Tibial artery (tissue), 4 donors: ENCODE results near the gene DLX1.

Source experiments
- DNase-seq, 2 donors: peaks; one replicate each; pipeline ENCODE4 v3.0.0-alpha.2; 2019
- H3K27ac ChIP-seq, 2 donors: fragments of 200-600 bp; sonication (generic) in 1 of 2; 1 replicate in 1 of 2; 2 replicates in 1 of 2; pipeline ENCODE4 v1.5.1; 2018 to 2019; ENCODE audit warnings: mild to moderate bottlenecking in 1 of 2
- H3K27me3 ChIP-seq, 2 donors: fragments of 200-600 bp; sonication (generic) in 1 of 2; one replicate each; pipeline versions ENCODE4 v1.5.1 to v1.6.0; 2016 to 2019
- H3K36me3 ChIP-seq, 3 donors: fragments of 200-600 bp; sonication (generic) in 2 of 3; one replicate each; pipeline ENCODE4 v1.5.1; 2016 to 2019; ENCODE audit warnings: mild to moderate bottlenecking in 2 of 3
- H3K4me1 ChIP-seq, 4 donors: fragments of 200-600 bp; sonication (generic) in 2 of 4; 1 replicate in 3 of 4; 2 replicates in 1 of 4; pipeline ENCODE4 v1.5.1; 2016 to 2019
- H3K4me3 ChIP-seq, 2 donors: fragments of 200-600 bp; sonication (generic) in 1 of 2; 1 replicate in 1 of 2; 2 replicates in 1 of 2; pipeline ENCODE4 v1.5.1; 2018 to 2019; ENCODE audit warnings: mild to moderate bottlenecking in 2 of 2
- H3K9me3 ChIP-seq, 3 donors: fragments of 200-600 bp; sonication (generic) in 1 of 3; one replicate each; pipeline ENCODE4 v1.5.1; 2016 to 2019
- intact Hi-C: fragments of 100-400 bp; cut with DNase I; formaldehyde crosslinking; loops from one replicate; pipeline ENCODE4 v1.15.0; 2023; ENCODE audit warnings: low total_unique reads
- TF ChIP-seq, protein P1 (sequence below), 2 experiments: fragments of 200-600 bp in 1 of 2; fragments of 450-650 bp in 1 of 2; IDR thresholded peaks; one replicate each; pipeline ENCODE4 v1.5.1; 2017 to 2019; ENCODE audit warnings: antibody characterized with exemption in 2 of 2, mild to moderate bottlenecking in 1 of 2, moderate library complexity in 1 of 2

Gene DLX1

DNA sequence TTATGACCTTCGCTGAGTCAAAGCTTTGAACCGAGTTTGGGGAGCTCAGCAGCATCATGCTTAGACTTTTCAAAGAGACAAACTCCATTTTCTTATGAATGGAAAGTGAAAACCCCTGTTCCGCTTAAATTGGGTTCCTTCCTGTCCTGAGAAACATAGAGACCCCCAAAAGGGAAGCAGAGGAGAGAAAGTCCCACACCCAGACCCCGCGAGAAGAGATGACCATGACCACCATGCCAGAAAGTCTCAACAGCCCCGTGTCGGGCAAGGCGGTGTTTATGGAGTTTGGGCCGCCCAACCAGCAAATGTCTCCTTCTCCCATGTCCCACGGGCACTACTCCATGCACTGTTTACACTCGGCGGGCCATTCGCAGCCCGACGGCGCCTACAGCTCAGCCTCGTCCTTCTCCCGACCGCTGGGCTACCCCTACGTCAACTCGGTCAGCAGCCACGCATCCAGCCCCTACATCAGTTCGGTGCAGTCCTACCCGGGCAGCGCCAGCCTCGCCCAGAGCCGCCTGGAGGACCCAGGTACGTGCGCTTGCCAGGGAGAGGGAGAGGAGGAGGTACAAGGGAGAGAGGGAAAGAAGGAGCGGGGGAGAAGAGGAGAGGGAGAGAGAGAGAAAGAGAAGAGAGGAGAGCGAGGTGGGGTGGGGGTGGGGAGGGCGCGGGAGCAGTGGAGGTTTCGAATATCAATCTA is at the start of gene DLX1:
Gene DLX1, plus strand, starts transcription at position 48 of the 700 bp plus-strand sequence. Its CDS starts 171 bp downstream, at position 219.
- Histone ChIP-seq H3K36me3 (no peaks in the 10 kb centered on the region), H3K9me3 (no peaks in the 10 kb centered on the region), H3K27ac (no peak within 1 kb of the TSS), H3K4me1 (peaks cover 0 to 50% (median 43%) of the 10 kb centered on the region in 4 donors), H3K27me3 (peaks cover 32 to 100% of the 10 kb centered on the region in 2 donors), H3K4me3 (peak within 1 kb of the TSS; percentile 43 to 57)
- TF ChIP-seq, protein P1, sequence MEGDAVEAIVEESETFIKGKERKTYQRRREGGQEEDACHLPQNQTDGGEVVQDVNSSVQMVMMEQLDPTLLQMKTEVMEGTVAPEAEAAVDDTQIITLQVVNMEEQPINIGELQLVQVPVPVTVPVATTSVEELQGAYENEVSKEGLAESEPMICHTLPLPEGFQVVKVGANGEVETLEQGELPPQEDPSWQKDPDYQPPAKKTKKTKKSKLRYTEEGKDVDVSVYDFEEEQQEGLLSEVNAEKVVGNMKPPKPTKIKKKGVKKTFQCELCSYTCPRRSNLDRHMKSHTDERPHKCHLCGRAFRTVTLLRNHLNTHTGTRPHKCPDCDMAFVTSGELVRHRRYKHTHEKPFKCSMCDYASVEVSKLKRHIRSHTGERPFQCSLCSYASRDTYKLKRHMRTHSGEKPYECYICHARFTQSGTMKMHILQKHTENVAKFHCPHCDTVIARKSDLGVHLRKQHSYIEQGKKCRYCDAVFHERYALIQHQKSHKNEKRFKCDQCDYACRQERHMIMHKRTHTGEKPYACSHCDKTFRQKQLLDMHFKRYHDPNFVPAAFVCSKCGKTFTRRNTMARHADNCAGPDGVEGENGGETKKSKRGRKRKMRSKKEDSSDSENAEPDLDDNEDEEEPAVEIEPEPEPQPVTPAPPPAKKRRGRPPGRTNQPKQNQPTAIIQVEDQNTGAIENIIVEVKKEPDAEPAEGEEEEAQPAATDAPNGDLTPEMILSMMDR (IDR thresholded peaks at IDR 0.05) = no peak
- intact Hi-C loops = no loop called here
- DNase-seq = no peak

DNA sequence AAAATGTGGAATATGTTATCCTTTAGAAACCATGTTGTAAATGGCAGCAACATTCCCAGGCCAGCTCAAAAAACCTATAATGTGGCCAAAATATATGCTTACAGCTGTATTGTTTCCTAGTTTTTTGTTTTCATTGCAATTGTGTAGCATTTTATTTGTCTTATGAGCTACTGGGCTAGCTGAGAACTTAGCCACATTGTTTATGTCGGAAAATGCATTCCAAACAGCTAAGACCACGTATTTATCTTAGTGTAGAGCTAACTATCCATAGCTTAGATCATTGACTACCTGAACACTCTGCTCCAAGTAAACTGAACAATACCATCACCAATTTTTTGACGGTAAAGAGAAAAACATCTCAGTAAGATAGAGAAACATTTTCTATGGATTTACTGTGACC is 47.2 kb upstream of the DLX1 start:
- DNase-seq = no peak
- TF ChIP-seq, protein P1 (IDR thresholded peaks at IDR 0.05) = no peak
- Histone ChIP-seq H3K9me3 (no peaks in the 10 kb centered on the region), H3K36me3 (no peaks in the 10 kb centered on the region), H3K27me3 (no peaks in the 10 kb centered on the region), H3K4me1 (no peaks in the 10 kb centered on the region), H3K4me3 (no peak overlapping the region), H3K27ac (no peak overlapping the region)
- intact Hi-C loops = no loop called here

DNA sequence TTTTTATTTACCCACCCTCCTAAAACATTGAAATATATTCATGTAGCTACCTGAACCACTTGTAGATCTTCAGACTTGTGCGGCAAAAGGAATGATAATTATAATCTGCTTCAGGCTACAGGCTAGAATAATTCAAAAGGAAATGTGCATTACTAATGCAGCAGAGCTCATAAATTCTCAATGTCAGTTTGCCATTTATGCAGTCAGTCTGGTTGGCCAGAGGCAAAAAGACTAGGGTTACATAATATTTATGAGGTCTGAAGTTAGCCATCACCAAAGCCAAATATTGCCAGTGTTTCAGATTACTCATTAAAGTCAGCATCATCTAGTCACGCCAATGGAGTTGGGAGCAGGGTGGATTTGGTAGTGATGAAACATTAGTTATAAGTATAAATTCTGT is 46.7 kb upstream of the DLX1 start:
- TF ChIP-seq, protein P1 (IDR thresholded peaks at IDR 0.05) = no peak
- Histone ChIP-seq H3K9me3 (no peaks in the 10 kb centered on the region), H3K36me3 (no peaks in the 10 kb centered on the region), H3K27me3 (no peaks in the 10 kb centered on the region), H3K27ac (no peak overlapping the region), H3K4me3 (no peak overlapping the region), H3K4me1 (no peaks in the 10 kb centered on the region)
- intact Hi-C loops = no loop called here
- DNase-seq = no peak

DNA sequence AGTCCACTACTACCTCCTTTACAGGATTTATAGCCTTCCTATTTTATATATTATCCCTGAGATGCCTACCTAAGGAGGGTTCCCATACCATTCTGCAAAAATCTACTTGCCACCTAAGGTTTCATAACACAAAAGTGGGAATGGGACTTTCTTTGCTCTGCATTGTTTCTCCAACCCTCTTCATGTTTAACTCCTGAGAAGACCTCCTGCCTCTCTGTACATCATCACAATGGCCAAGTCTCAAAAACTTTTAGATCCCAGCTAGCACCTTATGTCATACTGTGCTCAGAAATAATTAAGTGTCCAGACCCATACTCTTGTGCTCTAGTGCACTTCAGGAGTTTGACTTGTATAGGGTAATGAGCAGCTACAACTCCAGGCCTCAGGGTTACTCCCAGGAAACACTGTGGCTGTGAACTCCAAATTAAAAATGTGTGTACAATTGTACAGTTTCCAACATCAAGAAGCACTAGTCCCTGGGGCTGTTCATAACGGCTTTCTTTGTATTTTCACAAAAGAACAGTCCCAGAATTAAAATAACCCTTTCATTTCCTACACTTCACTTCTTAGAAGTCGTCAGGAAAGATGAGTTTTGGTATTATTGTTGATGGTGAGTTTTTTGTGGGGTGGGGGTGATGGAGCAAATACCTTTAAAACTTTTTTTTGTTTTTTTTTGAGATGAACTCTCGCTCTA is 46.1 kb upstream of the DLX1 start:
- Histone ChIP-seq H3K27me3 (no peaks in the 10 kb centered on the region), H3K9me3 (no peaks in the 10 kb centered on the region), H3K36me3 (no peaks in the 10 kb centered on the region), H3K4me1 (no peaks in the 10 kb centered on the region), H3K27ac (no peak overlapping the region), H3K4me3 (no peak overlapping the region)
- intact Hi-C loops = no loop called here
- no peak for DNase-seq
- TF ChIP-seq, protein P1 (IDR thresholded peaks at IDR 0.05) = no peak

DNA sequence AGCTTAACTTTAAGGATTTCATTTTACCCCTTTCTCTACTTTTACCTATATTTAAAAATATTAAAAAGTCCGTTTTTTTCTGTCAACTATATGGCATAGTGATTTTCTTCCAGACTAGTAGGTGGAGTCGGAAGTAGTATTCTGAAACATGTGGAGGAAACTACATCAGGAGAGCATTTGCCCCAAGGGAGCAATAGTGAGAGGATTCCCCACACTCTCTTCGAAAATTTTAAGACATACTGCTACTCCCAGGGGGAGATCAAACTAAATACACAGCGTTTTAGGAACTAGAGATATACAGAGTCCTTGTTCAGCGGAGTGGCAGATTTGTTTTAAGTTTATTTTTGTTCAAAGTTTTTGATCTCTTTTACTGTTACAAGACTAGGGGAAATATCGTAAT is 45.0 kb upstream of the DLX1 start:
- no peak overlapping the region for H3K27ac ChIP-seq
- intact Hi-C loops = no loop called here
- no peak overlapping the region for H3K4me3 ChIP-seq
- H3K9me3 ChIP-seq = no peaks in the 10 kb centered on the region
- TF ChIP-seq, protein P1 (IDR thresholded peaks at IDR 0.05) = no peak
- no peaks in the 10 kb centered on the region for H3K4me1 ChIP-seq
- no peaks in the 10 kb centered on the region for H3K27me3 ChIP-seq
- H3K36me3 ChIP-seq = no peaks in the 10 kb centered on the region
- no peak for DNase-seq
